HG03196 (cell line): ENCODE data around the gene CTTNBP2.

Experiments
- ATAC-seq: cut with Tn5 transposase; IDR thresholded peaks from one replicate; pipeline ENCODE4 v1.9.1; 2021; ENCODE audit not compliant: unreplicated experiment

The CTTNBP2 gene

DNA sequence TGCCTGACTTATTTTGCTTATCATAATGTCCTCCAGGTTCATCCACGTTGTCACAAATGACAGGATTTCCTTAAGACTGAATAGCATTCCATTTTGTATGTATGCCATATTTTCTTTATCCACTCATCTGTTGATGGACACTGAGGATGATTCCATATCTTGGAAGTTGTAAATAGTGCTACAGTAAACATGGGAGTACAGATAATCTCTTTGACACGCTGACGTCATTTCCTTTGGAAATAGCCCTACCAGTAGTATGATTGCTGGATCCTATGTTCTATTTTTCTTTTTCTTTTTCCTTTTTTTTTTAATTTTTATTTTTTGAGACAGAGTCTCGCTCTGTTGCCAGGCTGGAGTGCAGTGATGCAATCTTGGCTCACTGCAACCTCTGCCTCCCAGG is 167.6 kb downstream of the CTTNBP2 start:
- ATAC-seq, result no peak

DNA sequence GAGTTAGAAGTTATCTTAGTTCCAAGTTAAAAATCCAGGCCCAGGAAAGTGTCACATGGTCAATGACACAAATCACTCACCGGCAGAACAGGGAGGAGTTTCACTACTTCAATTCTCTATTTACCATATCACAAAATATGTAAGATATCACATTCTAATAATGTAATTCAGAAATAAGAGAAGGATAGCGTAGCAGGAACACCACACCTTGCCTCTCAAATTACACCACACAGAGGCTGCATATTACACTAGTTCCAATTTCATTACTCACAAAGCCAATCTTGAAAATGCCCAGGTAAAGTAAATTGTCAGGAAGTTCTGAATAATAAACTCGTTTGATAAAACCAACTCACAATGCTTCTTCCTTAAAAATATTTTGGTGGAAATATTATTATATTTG is 169.2 kb downstream of the CTTNBP2 start:
- ATAC-seq, result no peak

DNA sequence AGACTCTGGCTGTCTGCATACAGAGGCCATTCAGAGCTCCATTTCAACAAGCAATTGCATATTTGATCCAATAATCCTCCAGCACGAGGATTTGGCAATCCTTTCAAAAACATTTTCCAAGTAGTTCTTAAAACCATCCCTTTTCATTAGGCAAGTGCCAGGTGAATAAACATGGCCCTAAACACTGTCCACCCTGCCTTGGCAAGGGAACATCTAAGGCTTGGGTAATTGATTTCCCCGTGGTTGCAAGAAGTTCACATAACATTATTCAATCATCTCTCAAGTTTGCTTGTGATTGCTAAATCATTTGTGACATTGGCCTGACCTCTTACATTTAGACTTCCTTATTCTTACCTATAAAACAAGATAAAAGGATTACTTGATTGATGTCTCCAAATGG is 175.2 kb downstream of the CTTNBP2 start:
- ATAC-seq, result no peak

DNA sequence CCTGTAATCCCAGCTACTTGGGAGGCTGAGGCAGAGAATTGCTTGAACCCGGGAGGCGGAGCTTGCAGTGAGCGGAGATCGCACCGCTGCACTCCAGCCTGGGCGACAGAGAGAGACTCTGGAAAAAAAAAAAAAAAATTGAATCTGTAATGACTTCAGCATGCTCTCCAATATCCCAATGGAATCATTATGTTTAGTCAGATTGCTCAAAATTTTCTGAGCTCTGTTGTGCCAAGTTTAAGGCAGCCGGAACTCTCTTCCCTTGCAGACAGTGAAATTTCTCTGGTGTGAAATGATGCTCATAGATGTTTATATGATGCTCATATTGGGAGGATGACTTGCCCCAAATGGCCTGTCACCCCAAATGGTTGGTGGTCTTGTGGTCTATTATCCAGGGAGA is 180.9 kb downstream of the CTTNBP2 start:
- no peak for ATAC-seq

DNA sequence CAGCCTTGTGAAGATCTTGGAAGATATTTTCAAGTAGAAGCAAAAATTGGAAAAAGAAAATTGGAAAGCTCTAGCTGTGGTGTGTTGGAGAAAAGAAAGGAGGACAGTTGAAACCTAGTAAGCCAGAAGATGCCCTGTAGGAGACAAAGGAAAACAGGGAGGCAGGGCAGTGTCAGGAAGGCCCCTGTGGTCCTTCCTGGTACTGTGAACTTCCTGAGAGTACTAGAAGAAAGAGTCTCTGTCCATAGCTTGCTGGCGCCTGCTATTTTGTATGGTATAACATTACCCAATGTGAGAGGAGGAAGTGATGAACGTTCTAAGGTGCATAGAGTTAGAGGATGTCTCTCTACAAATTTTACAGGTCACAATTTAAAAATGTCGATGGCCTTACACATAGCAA is 183.1 kb downstream of the CTTNBP2 start:
- ATAC-seq, result no peak

DNA sequence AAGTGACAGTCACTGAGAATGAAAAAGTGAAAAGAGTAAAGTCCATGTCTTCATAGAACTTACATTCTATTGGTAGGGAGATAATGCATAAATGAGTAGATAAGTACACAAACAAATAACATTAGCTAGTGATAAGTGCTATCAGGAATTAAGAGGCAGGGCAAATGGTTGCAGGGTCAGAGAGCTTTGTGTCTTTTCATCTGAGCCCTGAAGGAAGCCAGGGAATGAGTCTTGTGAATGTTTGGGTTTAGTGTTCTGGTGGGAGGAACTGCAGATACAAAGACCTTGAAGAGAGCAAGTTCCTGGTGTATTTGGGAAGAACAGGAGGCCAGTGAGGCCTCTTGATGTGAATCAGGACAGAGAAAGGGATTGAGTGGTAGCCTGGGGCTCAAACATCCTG is 183.8 kb downstream of the CTTNBP2 start:
- ATAC-seq, result no peak

DNA sequence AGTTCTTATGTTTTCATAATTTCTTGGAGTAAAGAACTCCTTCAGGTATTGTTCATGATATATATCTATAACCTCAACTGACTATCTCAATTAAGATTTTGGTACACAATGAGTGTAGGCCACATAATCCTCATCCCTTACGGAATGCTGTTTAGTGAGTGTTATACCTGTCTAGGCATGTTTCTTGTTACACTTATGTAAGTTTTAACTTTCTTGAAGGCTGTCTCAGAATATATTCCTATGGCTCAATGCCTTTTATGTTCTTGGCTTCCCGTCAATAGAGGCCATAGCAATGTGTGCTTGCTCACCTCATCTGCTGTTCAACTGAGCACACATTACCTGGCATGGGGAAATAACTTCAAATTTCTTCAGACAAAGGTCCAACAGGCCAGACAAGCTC is 185.1 kb downstream of the CTTNBP2 start:
- ATAC-seq, result no peak

DNA sequence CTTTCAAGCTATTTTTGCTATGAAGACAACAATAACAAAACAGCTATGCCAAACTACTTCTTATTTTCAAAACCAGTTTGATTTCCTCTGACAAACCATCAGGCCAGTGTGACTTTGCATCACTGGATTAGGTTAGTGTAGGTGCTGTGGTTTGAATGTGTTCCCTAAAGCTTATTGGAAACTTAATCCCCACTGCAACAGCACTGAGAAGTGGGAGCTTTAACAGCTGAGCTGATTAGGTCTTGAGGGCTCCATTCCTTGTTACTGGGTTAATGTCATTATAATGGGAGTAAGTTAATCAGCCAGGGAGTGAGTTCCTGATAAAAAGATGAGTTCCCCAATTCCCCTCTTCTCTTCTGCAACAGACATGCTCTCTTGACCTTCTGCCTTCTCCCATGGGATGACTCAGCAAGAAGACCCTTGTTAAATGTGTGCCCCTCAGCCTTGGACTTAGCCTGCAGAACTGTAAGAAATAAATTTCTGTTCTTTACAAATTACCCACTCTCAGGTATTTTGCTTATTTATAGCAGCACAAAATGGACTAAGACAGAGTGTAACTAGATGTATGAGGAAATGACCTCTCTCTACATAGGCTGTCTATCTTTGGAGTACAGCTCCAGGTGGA is 186.8 kb downstream of the CTTNBP2 start:
- ATAC-seq, result no peak

DNA sequence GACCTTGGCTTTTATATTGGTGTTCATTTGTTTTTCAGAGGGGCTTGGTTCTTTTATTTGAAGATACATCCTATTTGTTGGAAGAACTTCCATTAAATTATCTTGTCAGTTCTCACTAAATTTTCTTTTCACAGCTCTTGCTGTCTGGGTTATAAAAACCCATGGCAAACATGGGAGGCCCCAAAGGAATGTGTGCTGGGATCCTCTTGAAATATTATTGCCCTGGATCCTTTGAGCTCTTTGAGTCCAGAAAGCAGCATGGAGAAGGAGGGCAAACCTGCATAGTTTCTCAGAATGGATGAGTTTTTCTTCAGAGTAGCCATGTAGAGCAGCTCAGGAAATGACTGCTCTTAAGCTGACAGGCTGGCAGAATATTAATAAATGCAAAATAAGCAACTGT is 187.4 kb downstream of the CTTNBP2 start:
- no peak for ATAC-seq

DNA sequence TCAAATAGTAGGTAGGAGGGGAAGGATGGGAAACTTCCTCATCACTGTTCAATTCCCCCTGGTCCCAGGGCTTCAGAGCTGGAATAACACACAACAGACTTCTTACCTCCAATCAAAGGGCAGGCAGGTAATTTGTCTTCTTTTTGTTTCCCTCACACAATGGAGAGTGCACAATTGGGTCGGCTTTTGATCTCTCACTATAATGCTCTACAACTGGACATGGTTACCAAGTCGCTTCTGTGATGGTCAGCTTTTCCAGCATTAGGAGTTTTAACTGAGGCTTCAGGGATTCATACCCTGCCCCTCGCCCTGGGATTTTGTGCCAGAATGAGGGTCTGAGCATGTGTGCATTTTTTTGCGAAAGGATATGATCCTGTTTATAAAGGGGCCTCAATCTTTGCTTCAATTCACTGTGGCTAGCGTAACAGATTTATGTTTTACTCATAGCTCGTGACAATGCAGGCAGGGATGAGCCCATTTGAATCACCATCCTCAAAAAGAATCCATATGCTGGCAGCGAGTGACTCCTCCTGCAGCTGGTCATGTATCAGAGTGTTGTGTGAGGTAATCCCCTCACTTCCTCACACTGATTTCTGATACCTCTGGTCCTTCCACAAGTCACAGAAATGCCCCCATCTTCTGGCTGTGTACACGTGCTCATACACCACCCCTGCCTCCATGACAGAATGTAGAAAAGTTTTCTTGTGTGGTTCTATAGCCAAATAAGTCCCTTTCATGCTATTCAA is 189.6 kb downstream of the CTTNBP2 start:
- ATAC-seq, result no peak

DNA sequence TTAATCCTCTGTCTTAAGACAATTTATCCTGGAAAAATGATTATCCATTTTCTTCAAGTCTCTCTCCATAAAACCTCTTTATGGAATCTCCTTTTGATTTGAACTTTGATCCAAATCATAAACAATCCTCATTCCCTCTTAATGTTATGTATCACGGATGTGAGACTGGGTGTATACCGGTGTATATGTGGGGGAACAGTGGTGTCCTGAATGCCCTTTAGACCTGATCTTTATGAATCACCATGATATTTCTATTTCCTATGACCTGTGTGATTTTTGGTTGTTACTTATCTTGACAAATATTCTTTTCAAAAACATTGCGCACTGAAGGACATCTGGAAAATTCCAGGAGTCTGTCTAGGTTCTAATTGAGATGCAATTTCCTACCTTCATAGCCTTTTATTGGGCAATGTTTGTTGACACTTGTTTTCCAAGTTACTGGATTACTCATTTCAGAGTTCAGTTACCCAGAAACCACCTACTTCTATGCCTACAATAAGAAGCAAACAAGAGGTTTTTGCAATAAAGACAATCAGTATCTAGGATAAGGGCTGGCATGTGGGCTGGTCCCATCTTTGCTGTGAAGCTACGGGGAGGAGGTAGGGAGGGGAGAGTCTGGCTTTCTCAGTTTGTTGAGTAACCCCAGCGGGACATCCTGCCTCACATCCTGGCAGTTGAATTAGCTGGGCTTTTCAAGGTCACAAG is 190.4 kb downstream of the CTTNBP2 start:
- no peak for ATAC-seq

DNA sequence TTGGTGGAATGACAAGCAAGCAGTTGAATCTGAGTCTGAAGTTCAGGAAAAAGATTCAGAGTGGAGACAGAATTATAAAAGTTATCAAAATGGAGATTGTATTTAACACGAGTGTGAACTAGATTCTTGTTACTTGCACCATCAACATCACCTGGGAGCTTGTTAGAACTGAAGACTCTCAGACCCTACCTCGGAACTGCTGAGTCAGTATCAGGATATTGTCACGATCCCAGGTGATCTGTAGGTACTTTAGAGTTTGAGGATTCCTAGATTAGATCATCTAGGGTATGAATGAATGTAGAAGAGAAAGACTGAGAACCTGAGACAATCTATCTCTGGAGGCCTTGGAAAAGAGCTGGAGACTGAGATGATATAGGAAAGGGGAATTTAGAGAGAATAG is 194.1 kb downstream of the CTTNBP2 start:
- ATAC-seq, result no peak

DNA sequence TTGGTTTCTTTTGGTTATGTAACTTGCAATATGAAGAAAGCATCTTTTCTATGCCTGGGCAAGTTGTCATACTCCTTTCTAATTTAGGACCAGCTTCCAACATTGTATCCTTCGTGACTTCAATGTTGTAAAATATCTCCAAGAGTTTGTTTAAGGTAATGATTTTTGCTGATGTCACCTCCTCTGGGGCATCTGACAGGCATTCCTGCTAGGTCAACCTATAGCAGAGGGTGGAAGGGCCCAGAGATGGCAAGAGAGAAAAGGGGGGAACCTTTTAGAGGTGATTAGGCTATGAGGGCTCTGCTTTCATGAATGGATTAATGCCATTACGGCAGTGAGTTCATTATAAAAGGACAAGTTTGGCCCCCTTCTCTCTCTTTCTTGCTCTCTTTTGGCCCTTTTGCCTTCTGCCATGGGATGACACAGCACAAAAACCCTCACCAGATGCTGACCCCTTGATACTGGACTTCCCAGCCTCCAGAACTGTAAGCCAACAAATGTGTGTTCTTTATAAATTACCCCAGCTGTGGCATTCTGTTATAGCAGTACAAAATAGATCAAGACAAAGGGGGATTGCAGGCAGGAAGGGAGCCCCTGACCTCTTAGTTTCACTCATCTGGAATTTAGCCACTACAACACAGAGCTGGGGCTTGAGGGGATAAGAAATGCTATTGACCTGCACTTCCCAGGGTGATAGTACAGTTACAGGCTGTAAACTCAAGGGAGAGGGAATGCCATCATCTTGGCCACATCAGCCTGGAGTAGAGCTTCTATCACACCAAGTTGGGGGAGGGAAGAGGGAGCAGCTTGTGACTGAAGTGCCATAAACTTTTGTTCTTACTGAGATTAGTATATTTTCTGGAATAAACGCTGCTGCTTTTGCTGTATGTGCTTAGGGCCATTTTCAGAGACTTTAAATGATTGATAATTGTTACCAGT is 197.5 kb downstream of the CTTNBP2 start:
- no peak for ATAC-seq

DNA sequence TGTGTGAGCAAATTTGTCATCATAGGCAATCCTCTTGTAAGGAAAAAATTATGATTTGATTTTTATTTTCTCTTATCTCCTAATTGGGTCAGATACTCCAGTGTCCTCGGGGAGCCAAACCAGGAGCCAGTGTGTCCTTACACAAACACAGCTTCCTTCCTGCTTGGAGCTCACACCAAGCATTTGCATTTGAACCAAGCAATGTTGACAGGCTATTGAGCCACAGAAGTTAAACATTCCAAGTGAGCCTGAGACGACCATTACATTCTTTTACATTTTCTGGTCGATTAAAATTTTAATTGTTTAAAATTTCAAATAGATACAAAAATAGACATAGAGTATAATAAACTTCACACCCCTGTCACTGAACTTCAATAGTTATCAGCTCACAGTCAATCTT is 198.6 kb downstream of the CTTNBP2 start:
- ATAC-seq, result no peak

DNA sequence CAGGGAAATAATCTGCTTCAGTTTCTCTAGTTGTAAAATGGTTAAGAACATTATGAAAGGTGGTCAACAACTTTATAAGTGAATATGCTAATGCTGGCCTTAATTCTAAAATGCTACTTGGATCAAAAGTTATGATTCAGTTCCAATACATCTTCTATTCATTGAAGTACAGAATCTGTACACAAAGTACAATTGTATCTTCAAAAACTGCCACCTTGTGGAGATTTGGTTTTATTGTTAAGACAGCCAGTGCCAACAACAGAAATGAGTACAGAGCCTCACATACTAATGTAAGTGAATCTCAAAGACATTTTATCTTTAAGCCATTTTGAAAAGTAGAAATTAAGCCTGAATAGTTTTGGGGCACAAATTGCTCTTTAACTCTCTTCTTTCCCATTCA is 199.4 kb downstream of the CTTNBP2 start:
- ATAC-seq, result no peak

DNA sequence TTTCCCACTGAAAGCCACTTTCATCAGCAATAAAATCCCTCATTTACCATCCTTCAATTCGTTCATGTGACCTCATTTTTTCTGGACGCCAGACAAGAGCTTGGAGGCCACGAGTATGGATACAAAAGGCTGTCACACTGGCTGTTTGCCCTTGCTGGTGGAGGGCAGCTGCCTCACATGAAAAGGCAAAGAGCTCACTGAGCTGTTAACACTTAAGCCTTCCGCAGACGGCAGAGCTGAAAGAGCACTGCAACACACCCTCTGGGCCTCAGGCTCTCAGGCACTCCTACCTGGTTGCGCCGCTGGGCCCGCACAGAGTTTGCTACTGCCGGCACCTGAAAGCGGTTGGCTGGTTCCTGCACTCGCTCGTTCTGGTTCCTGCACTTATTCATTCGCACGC is 199.9 kb downstream of the CTTNBP2 start:
- ATAC-seq, result no peak

DNA sequence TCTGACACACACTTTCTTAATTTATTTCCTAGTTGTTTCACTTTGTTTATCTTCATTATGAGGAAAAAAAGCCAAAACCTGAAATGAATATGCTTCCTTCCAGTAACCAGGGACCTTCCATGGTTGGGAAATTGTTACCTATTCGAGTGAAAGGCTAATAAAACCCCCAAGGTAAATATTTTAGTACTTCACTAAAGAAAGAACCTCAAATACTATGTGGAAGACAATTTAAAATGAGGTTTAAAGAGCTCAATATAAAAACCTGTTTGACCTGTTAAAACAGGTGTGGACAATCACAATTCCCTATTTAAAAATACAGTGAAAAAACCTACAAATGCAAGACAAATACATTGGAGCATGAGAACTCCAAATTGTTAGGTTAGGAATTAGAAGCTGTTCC is 200.8 kb downstream of the CTTNBP2 start:
- ATAC-seq, result no peak

DNA sequence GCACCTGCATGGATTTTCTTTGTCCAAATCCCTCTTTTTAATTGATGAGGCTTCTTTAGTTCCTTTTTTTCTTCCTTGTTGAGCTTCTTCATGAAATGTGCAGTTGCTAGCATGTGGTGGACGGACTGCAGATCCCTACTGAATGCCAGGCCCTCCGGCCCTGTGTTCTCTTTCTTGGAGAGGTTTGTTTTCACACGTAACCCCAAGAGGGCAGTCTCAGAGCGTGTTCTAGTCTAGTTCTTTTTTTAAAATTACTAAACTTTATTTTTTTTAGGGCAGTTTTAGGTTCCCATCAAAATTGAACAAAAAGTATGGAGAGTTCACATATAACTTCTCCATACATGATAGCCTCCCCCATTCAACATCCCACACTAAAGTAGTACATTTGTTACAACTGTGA is 203.4 kb downstream of the CTTNBP2 start:
- ATAC-seq, result no peak

DNA sequence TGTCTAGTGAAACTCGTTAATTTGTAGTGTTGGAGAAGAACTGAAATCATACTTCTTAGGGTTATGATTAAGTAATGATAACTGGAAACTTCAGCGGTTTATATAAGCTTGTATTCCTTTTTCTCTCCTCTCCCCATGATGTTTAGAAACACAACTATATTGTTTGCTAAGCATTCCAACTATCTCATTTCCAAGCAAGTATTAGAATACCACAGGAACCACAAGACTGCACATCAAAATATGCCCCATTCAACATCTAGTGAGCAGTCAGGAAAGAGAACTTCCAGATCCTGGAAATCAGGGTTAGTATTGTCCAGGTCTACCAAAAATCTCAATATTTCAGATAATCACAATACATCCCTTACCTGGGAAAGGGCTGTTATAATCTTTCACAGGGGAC is 205.8 kb downstream of the CTTNBP2 start:
- no peak for ATAC-seq

DNA sequence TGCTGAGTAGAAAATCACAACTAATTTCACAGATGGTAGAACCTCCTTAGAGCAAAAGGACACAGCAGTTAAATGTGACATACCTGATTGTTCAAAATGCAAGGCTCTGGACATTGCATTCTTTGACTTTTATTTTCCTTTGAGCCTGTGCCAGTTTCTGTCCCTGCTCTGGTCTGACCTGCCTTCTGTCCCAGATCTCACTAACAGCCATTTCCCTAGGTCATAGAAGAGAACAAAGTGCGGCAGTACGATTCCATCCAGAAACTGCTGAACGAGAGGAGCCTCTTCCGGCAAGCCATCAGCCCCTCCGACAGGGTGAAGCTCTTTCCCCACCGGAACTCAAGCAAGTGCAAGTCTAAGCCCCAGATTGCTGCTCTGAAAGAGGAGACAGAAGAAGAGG is 206.6 kb downstream of the CTTNBP2 start:
- no peak for ATAC-seq

DNA sequence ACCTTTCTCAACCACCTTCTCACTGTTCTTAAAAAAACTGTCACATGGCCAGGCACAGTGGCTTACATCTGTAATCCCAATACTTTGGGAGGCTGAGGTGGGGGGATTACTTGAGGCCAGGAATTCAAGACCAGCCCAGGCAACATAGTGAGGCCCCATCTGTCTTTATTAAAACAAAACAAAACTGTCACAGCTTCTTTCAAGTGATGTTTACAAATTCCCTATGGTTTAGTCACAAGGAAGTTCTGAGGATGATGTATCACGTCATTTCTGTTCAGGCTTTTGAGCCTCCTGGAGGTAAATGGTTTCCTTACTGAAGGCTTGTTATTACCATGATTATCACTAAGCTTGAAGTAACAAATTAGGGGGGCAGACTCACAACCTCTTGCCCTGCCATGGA is 207.2 kb downstream of the CTTNBP2 start:
- ATAC-seq, result no peak
